ENCODE measurements around the gene SAMD14. TPM values are rescaled to one million over a fixed set of nuclear protein-coding genes. Genes with fewer than 3 reads are reported as not detected.
"Not testable (repeated sequence)": the region's sequence is repeated elsewhere in the genome, so short reads cannot be mapped to it uniquely, and the experiment has no call there.

SAMD14 gene
- total and polyA plus RNA-seq, 9 donors: 0.36 to 4.9 (median 1.7) TPM

- no peak overlapping the region for H3K4me3 ChIP-seq
- no peaks in the 10 kb centered on the region for H3K36me3 ChIP-seq
- TF ChIP-seq CTCF (IDR thresholded peaks at IDR 0.05) (no peak), POLR2A (IDR thresholded peaks at IDR 0.05) (no peak), EP300 (IDR thresholded peaks at IDR 0.05) (no peak)
- intact Hi-C loops (cut with DNase I): no loop called here
- H3K27me3 ChIP-seq: no peaks in the 10 kb centered on the region
- H3K9me3 ChIP-seq: no peaks in the 10 kb centered on the region
- WGBS, 3 donors: 94 to 96% (median 96%) methylated on average over 8 of the region's 8 CpGs
- peak overlapping the region in 1 of 2 donors; percentile 59 for H3K27ac ChIP-seq
- DNase-seq: peak in 2 of 5 donors; percentile 17 to 31
- peaks cover 45% of the 10 kb centered on the region for H3K4me1 ChIP-seq (ENCODE audit: insufficient read depth)
These were observed 66.3 kb downstream of the SAMD14 start for GRCh38 chr17:50063561-50064252.

GRCh38 chr17:50062293-50063243, 67.4 kb downstream of the SAMD14 start:
- Histone ChIP-seq H3K36me3 (no peaks in the 10 kb centered on the region), H3K4me3 (no peak overlapping the region), H3K27me3 (no peaks in the 10 kb centered on the region), H3K9me3 (no peaks in the 10 kb centered on the region), H3K27ac (no peak overlapping the region), H3K4me1 (ENCODE audit: insufficient read depth) (peaks cover 54% of the 10 kb centered on the region)
- TF ChIP-seq POLR2A (IDR thresholded peaks at IDR 0.05) (no peak), EP300 (IDR thresholded peaks at IDR 0.05) (no peak), CTCF (IDR thresholded peaks at IDR 0.05) (no peak)
- 59 to 76% (median 71%) methylated on average over 10 of the region's 10 CpGs for WGBS, 3 donors
- DNase-seq: peak; percentile 40 to 65 (median 62)
- intact Hi-C loops (cut with DNase I): no loop called here

- 80 to 93% (median 80%) methylated on average over 10 of the region's 10 CpGs for WGBS, 3 donors
- DNase-seq: peak in 2 of 5 donors; percentile 30 to 33
- Histone ChIP-seq H3K4me1 (ENCODE audit: insufficient read depth) (peaks cover 57% of the 10 kb centered on the region), H3K27ac (peak overlapping the region in 1 of 2 donors; percentile 93)
- H3K9me3 ChIP-seq; intact Hi-C loops (cut with DNase I); H3K27me3 ChIP-seq; H3K36me3 ChIP-seq; H3K4me3 ChIP-seq: not testable (repeated sequence)
These were observed 68.3 kb downstream of the SAMD14 start for GRCh38 chr17:50061713-50062045.

- Histone ChIP-seq H3K9me3 (no peaks in the 10 kb centered on the region), H3K36me3 (no peaks in the 10 kb centered on the region), H3K27me3 (no peaks in the 10 kb centered on the region), H3K27ac (peak overlapping the region; percentile 58 to 93), H3K4me3 (no peak overlapping the region), H3K4me1 (ENCODE audit: insufficient read depth) (peaks cover 57% of the 10 kb centered on the region)
- TF ChIP-seq CTCF (IDR thresholded peaks at IDR 0.05) (no peak), POLR2A (IDR thresholded peaks at IDR 0.05) (no peak), EP300 (IDR thresholded peaks at IDR 0.05) (no peak)
- intact Hi-C loops (cut with DNase I): no loop called here
- DNase-seq: peak; percentile 90 to 95 (median 93)
- 56 to 59% (median 59%) methylated on average over 9 of the region's 9 CpGs for WGBS, 3 donors
These were observed 68.8 kb downstream of the SAMD14 start for GRCh38 chr17:50060951-50061712.

Other genes with a start within 250 kb of the SAMD14 start
- gene DLX4, start 161.0 kb downstream of the SAMD14 start, total RNA-seq: under 1 TPM in 1 of 7 donors, not detected in 6; 0.10 TPM
- not detected for gene DLX4, start 161.0 kb downstream of the SAMD14 start, polyA plus RNA-seq
- 1 to 10 TPM in 1 of 7 donors, under 1 TPM in 5, not detected in 1; 0.11 to 1.3 (median 0.41) TPM for gene DLX3, start 134.9 kb downstream of the SAMD14 start, total RNA-seq
- under 1 TPM; 0.10 to 0.23 TPM for gene DLX3, start 134.9 kb downstream of the SAMD14 start, polyA plus RNA-seq
- gene ITGA3, start 74.0 kb downstream of the SAMD14 start, total RNA-seq: 100 to 1,000 TPM in 1 of 7 donors, 10 to 100 TPM in 6; 23.6 to 132 (median 41.7) TPM
- 10 to 100 TPM; 28.2 to 34.2 TPM for gene ITGA3, start 74.0 kb downstream of the SAMD14 start, polyA plus RNA-seq
- gene PDK2, start 34.8 kb downstream of the SAMD14 start, total RNA-seq: 10 to 100 TPM; 36.5 to 83.2 (median 54.7) TPM
- gene PDK2, start 34.8 kb downstream of the SAMD14 start, polyA plus RNA-seq: 10 to 100 TPM; 51.2 to 82.7 TPM
- 100 to 1,000 TPM in 1 of 7 donors, 10 to 100 TPM in 6; 14.8 to 109 (median 75.4) TPM for gene PPP1R9B, start 20.5 kb upstream of the SAMD14 start, total RNA-seq
- 10 to 100 TPM; 17.8 to 33.0 TPM for gene PPP1R9B, start 20.5 kb upstream of the SAMD14 start, polyA plus RNA-seq
- 1 to 10 TPM in 5 of 7 donors, under 1 TPM in 2; 0.48 to 3.4 (median 1.2) TPM for gene SGCA, start 35.8 kb upstream of the SAMD14 start, total RNA-seq
- 1 to 10 TPM; 2.2 to 3.4 TPM for gene SGCA, start 35.8 kb upstream of the SAMD14 start, polyA plus RNA-seq
- gene COL1A1, start 71.5 kb upstream of the SAMD14 start, total RNA-seq: 1,000 to 10,000 TPM in 1 of 7 donors, 100 to 1,000 TPM in 5, 10 to 100 TPM in 1; 71.2 to 1,087 (median 550) TPM
- 100 to 1,000 TPM; 260 to 321 TPM for gene COL1A1, start 71.5 kb upstream of the SAMD14 start, polyA plus RNA-seq
- 1 to 10 TPM in 6 of 7 donors, under 1 TPM in 1; 0.34 to 3.5 (median 1.6) TPM for gene TMEM92, start 144.3 kb upstream of the SAMD14 start, total RNA-seq
- gene TMEM92, start 144.3 kb upstream of the SAMD14 start, polyA plus RNA-seq: 1 to 10 TPM in 1 of 2 donors, under 1 TPM in 1; 0.32 to 2.5 TPM
- 10 to 100 TPM; 17.9 to 34.1 (median 28.7) TPM for gene XYLT2, start 216.0 kb upstream of the SAMD14 start, total RNA-seq
- gene XYLT2, start 216.0 kb upstream of the SAMD14 start, polyA plus RNA-seq: 10 to 100 TPM in 1 of 2 donors, 1 to 10 TPM in 1; 5.2 to 17.2 TPM
- gene MRPL27, start 243.0 kb upstream of the SAMD14 start, total RNA-seq: 10 to 100 TPM; 38.7 to 60.2 (median 47.7) TPM
- gene MRPL27, start 243.0 kb upstream of the SAMD14 start, polyA plus RNA-seq: 10 to 100 TPM; 53.6 to 74.8 TPM
- 1 to 10 TPM in 2 of 7 donors, under 1 TPM in 5; 0.46 to 1.3 (median 0.88) TPM for gene EME1, start 243.1 kb upstream of the SAMD14 start, total RNA-seq
- gene EME1, start 243.1 kb upstream of the SAMD14 start, polyA plus RNA-seq: 1 to 10 TPM in 1 of 2 donors, under 1 TPM in 1; 0.63 to 1.4 TPM

All from ovary (tissue), 9 donors.